Spleen (tissue), 7 donors: ENCODE results near the gene PARD3B.

ENCODE experiments used
- CTCF ChIP-seq, 11 experiments: fragments of 200-600 bp in 7 of 11; fragments of 450-650 bp in 4 of 11; sonication (generic) in 4 of 11; IDR thresholded peaks in 8 of 11; conservative IDR thresholded peaks in 3 of 11; 1 replicate in 7 of 11; 2 replicates in 4 of 11; pipeline versions ENCODE4 v1.4.0 to v1.8.0; 2016 to 2021; ENCODE audit warnings: antibody characterized with exemption in 11 of 11, inconsistent platforms in 4 of 11, mild to moderate bottlenecking in 1 of 11
- POLR2A ChIP-seq, 3 donors: fragments of 450-650 bp; IDR thresholded peaks; one replicate each; pipeline ENCODE4 v1.5.1; 2017; ENCODE audit warnings: antibody characterized with exemption in 3 of 3, mild to moderate bottlenecking in 1 of 3
- donor health status: DM: no; HTN: no; CAD: no; lungs with moderate emphysema.
- donor health status: DM: no; HTN: no; CAD: no.
- donor health status: DM: no; HTN: no; CAD: no.

- TF ChIP-seq POLR2A (IDR thresholded peaks at IDR 0.05): no peak
- no peak for TF ChIP-seq CTCF (IDR thresholded peaks at IDR 0.05 in 8 of 11, conservative IDR thresholded peaks at IDR 0.05 in 3 of 11)
These were observed 236.7 kb downstream of the PARD3B start for GRCh38 chr2:204781941-204782340.
